WTC11 (cell line): ENCODE results near the gene CAMTA1. TPM values are rescaled to one million over a fixed set of nuclear protein-coding genes. Genes with fewer than 3 reads are reported as not detected.

ENCODE experiments used
- ATAC-seq: fragments of 200-7000 bp; cut with Tn5 transposase; 2 replicates; pipeline ENCODE4 v1.10.0; 2021; ENCODE audit warnings: mild to moderate bottlenecking, moderate library complexity
- CTCF ChIA-PET: fragments of 300-600 bp; sonication (Branson Sonifier 250); formaldehyde crosslinking; loops from one replicate; lab custom pipeline; 2021; ENCODE audit warnings: antibody characterized with exemption; lab: Charles Lee
- POLR2A ChIA-PET: fragments of 350-600 bp; sonication (Branson Sonifier 250); formaldehyde crosslinking; loops from one replicate; lab custom pipeline; 2021; ENCODE audit warnings: antibody characterized with exemption; lab: Charles Lee
- DNase-seq: peaks from one replicate; pipeline ENCODE4 v3.0.0; 2021; ENCODE audit warnings: low spot score
- H3K27ac Mint-ChIP-seq: 2 replicates; pipeline ENCODE4 v1.8.0; 2021; ENCODE audit warnings: mixed read lengths
- H3K27me3 Mint-ChIP-seq: 2 replicates; pipeline ENCODE4 v1.8.0; 2021; ENCODE audit warnings: low read depth, mild to moderate bottlenecking, moderate library complexity, mixed read lengths
- H3K36me3 Mint-ChIP-seq: 2 replicates; pipeline ENCODE4 v1.8.0; 2021; ENCODE audit warnings: mixed read lengths
- H3K4me1 Mint-ChIP-seq: 2 replicates; pipeline ENCODE4 v1.8.0; 2022; ENCODE audit warnings: mixed read lengths
- H3K4me3 Mint-ChIP-seq: 2 replicates; pipeline ENCODE4 v1.8.0; 2021; ENCODE audit warnings: mild to moderate bottlenecking, moderate library complexity, mixed read lengths
- H3K9me3 Mint-ChIP-seq: 2 replicates; pipeline ENCODE4 v1.8.0; 2021; ENCODE audit warnings: mixed read lengths
- CREB1 ChIP-seq: sonication (generic); formaldehyde crosslinking; IDR thresholded peaks from 2 replicates; pipeline ENCODE4 v1.8.0; 2023; ENCODE audit warnings: mild to moderate bottlenecking, missing genetic modification reagents
- ESRRA ChIP-seq: sonication (generic); formaldehyde crosslinking; IDR thresholded peaks from 2 replicates; pipeline ENCODE4 v1.8.1; 2022; ENCODE audit warnings: mild to moderate bottlenecking, missing genetic modification reagents, borderline replicate concordance
- FOXP1 ChIP-seq: sonication (generic); formaldehyde crosslinking; IDR thresholded peaks from 2 replicates; pipeline ENCODE4 v1.8.0; 2022; ENCODE audit warnings: missing genetic modification reagents, mild to moderate bottlenecking, moderate library complexity, borderline replicate concordance
- HMGXB4 ChIP-seq: sonication (generic); formaldehyde crosslinking; IDR thresholded peaks from 2 replicates; pipeline ENCODE4 v1.8.1; 2023; ENCODE audit warnings: mild to moderate bottlenecking, moderate library complexity, missing genetic modification reagents
- JAZF1 ChIP-seq: fragments of 250-450 bp; sonication (Bioruptor Pico); IDR thresholded peaks from 2 replicates; pipeline ENCODE4 v1.9.0; 2021; ENCODE audit warnings: moderate library complexity, mild to moderate bottlenecking, inconsistent platforms
- MAX ChIP-seq: sonication (generic); formaldehyde crosslinking; IDR thresholded peaks from 2 replicates; pipeline ENCODE4 v1.8.0; 2022; ENCODE audit warnings: mild to moderate bottlenecking, missing genetic modification reagents
- NFYB ChIP-seq: sonication (generic); formaldehyde crosslinking; conservative IDR thresholded peaks from 2 replicates; pipeline ENCODE4 v1.8.0; 2022; ENCODE audit warnings: low read depth, missing genetic modification reagents
- NR3C1 ChIP-seq: sonication (generic); formaldehyde crosslinking; conservative IDR thresholded peaks from 2 replicates; pipeline ENCODE4 v1.8.1; 2023; ENCODE audit warnings: low read depth, mild to moderate bottlenecking, missing genetic modification reagents
- PRRX2 ChIP-seq: fragments of 250-450 bp; sonication (Bioruptor Pico); IDR thresholded peaks from 2 replicates; pipeline ENCODE4 v1.8.0; 2021; ENCODE audit warnings: mild to moderate bottlenecking
- SMAD3 ChIP-seq: sonication (generic); formaldehyde crosslinking; IDR thresholded peaks from 2 replicates; pipeline ENCODE4 v1.8.0; 2022; ENCODE audit warnings: missing genetic modification reagents, mild to moderate bottlenecking, borderline replicate concordance
- SMAD4 ChIP-seq: sonication (generic); formaldehyde crosslinking; IDR thresholded peaks from 2 replicates; pipeline ENCODE4 v1.8.0; 2022; ENCODE audit warnings: mild to moderate bottlenecking, missing genetic modification reagents
- SOX15 ChIP-seq: fragments of 250-450 bp; sonication (Bioruptor Pico); IDR thresholded peaks from 2 replicates; pipeline ENCODE4 v1.9.0; 2021; ENCODE audit warnings: mild to moderate bottlenecking
- TCF7 ChIP-seq: sonication (generic); formaldehyde crosslinking; IDR thresholded peaks from 2 replicates; pipeline ENCODE4 v1.8.0; 2022; ENCODE audit warnings: mild to moderate bottlenecking, low read depth, missing genetic modification reagents, moderate library complexity
- ZNF121 ChIP-seq: sonication (generic); formaldehyde crosslinking; IDR thresholded peaks from 2 replicates; pipeline ENCODE4 v1.8.0; 2023; ENCODE audit warnings: missing genetic modification reagents
- ZNF232 ChIP-seq: sonication (generic); formaldehyde crosslinking; IDR thresholded peaks from 2 replicates; pipeline ENCODE4 v1.8.0; 2022; ENCODE audit warnings: mild to moderate bottlenecking, missing genetic modification reagents
- ZNF425 ChIP-seq: fragments of 250-450 bp; sonication (Bioruptor Pico); conservative IDR thresholded peaks from 2 replicates; pipeline ENCODE4 v1.9.0; 2021; ENCODE audit warnings: mild to moderate bottlenecking
- total RNA-seq: library from RNA; stranded (reverse); gene quantifications from 3 replicates; pipeline ENCODE4 v1.2.3, GENCODE V29; 2021
- TF ChIP-seq, protein P1 (sequence below): sonication (generic); formaldehyde crosslinking; IDR thresholded peaks from 2 replicates; pipeline ENCODE4 v1.8.1; 2022; ENCODE audit warnings: missing genetic modification reagents, borderline replicate concordance
- TF ChIP-seq, protein P2 (sequence below): fragments of 250-450 bp; sonication (Bioruptor Pico); IDR thresholded peaks from 2 replicates; pipeline ENCODE4 v1.8.0; 2021; ENCODE audit warnings: mild to moderate bottlenecking

CAMTA1 gene
- total RNA-seq, 1 experiment from 2014 or later, result 86.4 TPM

DNA sequence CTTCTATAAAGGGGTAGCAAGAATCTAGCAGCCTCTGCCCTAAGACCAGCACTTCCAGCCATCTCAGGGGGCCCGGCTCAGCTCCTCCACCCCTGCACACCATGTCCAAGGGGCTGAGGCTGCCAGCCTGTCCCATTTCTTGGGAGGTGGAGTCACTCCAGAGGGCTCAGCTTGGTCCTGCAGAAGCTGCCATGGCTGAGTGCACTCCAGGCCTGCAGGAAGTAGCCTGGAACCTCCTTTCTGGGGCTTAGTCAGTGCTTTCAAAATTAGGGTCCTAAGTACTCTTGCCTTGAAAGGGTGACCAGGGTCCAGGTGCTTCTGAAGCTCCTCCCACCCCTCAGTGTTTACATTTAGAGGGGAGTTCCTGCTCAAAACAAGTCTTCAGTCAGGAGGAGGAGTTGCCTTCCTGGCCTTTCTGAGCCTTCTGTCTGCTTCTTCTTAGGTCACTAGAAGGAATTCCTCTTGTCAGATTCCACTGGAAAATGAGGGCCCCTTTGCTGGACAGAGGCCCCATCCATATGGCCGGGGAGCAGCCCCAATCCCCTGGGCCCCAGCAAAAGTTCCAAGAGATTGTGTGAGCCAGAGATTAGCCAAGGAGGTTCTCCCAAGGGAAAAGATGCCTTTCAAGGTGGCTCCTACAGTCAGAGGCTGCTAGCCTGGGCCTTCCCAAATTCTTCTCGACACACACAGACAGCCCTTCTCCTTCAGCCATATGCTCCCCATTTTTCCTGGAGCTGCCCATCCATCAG is 857.7 kb downstream of the CAMTA1 start (continued):
- TF ChIP-seq MAX (CRISPR knock-in tag) (no peak), HMGXB4 (no peak)
- TF ChIP-seq, protein P1, sequence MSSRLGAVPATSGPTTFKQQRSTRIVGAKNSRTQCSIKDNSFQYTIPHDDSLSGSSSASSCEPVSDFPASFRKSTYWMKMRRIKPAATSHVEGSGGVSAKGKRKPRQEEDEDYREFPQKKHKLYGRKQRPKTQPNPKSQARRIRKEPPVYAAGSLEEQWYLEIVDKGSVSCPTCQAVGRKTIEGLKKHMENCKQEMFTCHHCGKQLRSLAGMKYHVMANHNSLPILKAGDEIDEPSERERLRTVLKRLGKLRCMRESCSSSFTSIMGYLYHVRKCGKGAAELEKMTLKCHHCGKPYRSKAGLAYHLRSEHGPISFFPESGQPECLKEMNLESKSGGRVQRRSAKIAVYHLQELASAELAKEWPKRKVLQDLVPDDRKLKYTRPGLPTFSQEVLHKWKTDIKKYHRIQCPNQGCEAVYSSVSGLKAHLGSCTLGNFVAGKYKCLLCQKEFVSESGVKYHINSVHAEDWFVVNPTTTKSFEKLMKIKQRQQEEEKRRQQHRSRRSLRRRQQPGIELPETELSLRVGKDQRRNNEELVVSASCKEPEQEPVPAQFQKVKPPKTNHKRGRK (CRISPR knock-in tag), result no peak

GRCh38 chr1:7643530-7643929 is 858.3 kb downstream of the CAMTA1 start:
- ChIA-PET POLR2A (interaction anchor here (0.6 kb wide), 1 partner anchor 8 kb away, joined by 3 read pairs; no protein-coding TSS in a partner anchor), CTCF (interaction anchor here (0.8 to 2.4 kb wide), 9 partner anchors 9 to 560 kb away, joined by 3 to 11 read pairs (median 4); no protein-coding TSS in a partner anchor)
- TF ChIP-seq ZNF232 (CRISPR knock-in tag) (no peak), SMAD4 (CRISPR knock-in tag) (no peak), FOXP1 (CRISPR knock-in tag) (no peak), JAZF1 (CRISPR knock-in tag) (no peak)
- TF ChIP-seq, protein P2, sequence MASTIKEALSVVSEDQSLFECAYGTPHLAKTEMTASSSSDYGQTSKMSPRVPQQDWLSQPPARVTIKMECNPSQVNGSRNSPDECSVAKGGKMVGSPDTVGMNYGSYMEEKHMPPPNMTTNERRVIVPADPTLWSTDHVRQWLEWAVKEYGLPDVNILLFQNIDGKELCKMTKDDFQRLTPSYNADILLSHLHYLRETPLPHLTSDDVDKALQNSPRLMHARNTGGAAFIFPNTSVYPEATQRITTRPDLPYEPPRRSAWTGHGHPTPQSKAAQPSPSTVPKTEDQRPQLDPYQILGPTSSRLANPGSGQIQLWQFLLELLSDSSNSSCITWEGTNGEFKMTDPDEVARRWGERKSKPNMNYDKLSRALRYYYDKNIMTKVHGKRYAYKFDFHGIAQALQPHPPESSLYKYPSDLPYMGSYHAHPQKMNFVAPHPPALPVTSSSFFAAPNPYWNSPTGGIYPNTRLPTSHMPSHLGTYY, result no peak
- TF ChIP-seq, protein P1 (CRISPR knock-in tag), result no peak
- Mint-ChIP-seq H3K4me3 (no peak overlapping the region), H3K27me3 (no peaks in the 10 kb centered on the region), H3K4me1 (peaks cover 14% of the 10 kb centered on the region), H3K36me3 (no peaks in the 10 kb centered on the region), H3K9me3 (peaks cover 6% of the 10 kb centered on the region; the same call in 1 of the 2 replicates), H3K27ac (peak overlapping the region; percentile 69)
- DNase-seq (no peak), ATAC-seq (no peak)

- H3K4me1 Mint-ChIP-seq, result peaks cover 14% of the 10 kb centered on the region
- H3K36me3 Mint-ChIP-seq, result no peaks in the 10 kb centered on the region
- ChIA-PET CTCF (interaction anchor here (0.6 to 2.2 kb wide), 15 partner anchors 13 to 1235 kb away, joined by 3 to 8 read pairs (median 4); no protein-coding TSS in a partner anchor), POLR2A (no interaction called here)
- H3K4me3 Mint-ChIP-seq, result no peak overlapping the region
- DNase-seq (no peak), ATAC-seq (peak; percentile 44)
- H3K9me3 Mint-ChIP-seq, result peaks cover 6% of the 10 kb centered on the region; the same call in 1 of the 2 replicates
- H3K27ac Mint-ChIP-seq, result peak overlapping the region; percentile 69; the same call in 1 of the 2 replicates
- H3K27me3 Mint-ChIP-seq, result no peaks in the 10 kb centered on the region
- TF ChIP-seq, protein P2, result no peak
- no peak for TF ChIP-seq SMAD3 (CRISPR knock-in tag)
- TF ChIP-seq TCF7 (CRISPR knock-in tag), result no peak
- TF ChIP-seq ESRRA, result no peak
- TF ChIP-seq ZNF425, result no peak
- no peak for TF ChIP-seq SMAD4 (CRISPR knock-in tag)
- no peak for TF ChIP-seq PRRX2 (CRISPR knock-in tag)
- TF ChIP-seq SOX15 (CRISPR knock-in tag), result no peak
- TF ChIP-seq NR3C1 (CRISPR knock-in tag), result no peak
- TF ChIP-seq ZNF121, result no peak
- TF ChIP-seq CREB1 (CRISPR knock-in tag), result no peak
- no peak for TF ChIP-seq NFYB (CRISPR knock-in tag)
Observed at GRCh38 chr1:7644086-7644485, 858.8 kb downstream of the CAMTA1 start.
